ENCODE data around the gene NDUFAB1.
"Not testable (repeated sequence)": the region's sequence is repeated elsewhere in the genome, so short reads cannot be mapped to it uniquely, and the experiment has no call there.

The NDUFAB1 gene

DNA sequence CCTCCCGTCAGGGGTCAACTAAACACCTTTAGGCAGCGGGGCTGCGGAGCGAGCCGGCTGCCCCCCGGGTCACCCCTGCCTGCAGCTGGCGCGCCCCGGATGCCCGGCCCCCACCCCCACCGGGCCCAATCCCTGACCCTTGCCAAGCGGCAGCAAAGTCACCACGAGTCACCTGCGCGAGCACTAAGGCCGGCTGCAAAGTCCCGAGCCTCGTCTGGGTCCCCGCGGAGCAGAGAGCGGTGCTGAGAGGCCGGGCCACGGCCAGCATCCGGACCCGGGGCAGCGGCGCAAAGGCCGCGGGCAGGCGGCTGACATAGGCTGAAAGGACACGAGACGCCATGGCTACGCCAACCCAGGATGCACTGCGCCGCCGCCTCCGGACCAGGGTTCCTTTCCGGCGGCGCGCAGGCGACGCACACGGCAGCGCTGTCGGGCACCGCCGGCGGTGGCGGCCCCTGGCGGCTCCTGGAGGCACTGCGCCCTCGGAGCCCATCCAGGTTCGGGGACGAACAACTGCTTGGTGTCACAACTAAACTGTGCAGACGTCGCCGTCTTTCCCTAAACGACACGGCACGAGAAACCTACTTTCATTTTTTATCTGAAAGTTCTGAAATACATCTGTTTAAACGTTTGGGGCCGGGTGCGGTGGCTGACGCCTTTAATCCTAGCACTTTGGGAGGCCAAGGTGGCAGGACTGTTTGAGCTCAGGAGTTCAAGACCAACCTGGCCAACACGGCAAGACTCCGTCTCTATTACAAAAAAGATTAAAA, at the start of gene NDUFAB1:
Gene NDUFAB1, minus strand, starts transcription at position 366 of the 770 bp plus-strand sequence. Its CDS starts 26 bp downstream, at position 340.
- peak; percentile 69 for DNase-seq

DNA sequence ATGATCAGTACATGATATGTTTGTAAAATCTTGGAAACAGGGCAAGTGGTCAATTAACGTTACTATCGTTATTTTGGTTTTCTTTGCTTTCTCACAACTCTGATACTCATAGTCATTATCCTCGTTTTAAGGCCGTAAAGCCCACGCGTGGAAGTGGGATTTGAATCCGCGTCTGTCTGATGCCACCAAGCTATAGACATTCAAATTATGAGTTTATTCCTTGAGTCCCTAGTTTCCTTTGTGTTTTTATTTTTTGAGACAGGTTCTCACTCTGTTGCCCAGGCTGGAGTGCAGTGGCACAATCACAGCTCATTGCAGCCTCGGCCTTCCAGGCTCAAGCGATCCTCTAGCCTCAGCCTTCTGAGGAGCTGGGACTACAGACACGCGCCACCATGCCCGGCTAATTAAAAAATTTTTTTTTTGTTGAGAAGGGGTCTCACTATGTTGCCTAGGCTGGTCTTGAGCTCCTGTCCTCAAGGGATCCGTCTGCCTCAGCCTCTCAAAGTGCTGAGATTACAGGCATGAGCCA, 46.2 kb upstream of the NDUFAB1 start:
- DNase-seq, result no peak

DNA sequence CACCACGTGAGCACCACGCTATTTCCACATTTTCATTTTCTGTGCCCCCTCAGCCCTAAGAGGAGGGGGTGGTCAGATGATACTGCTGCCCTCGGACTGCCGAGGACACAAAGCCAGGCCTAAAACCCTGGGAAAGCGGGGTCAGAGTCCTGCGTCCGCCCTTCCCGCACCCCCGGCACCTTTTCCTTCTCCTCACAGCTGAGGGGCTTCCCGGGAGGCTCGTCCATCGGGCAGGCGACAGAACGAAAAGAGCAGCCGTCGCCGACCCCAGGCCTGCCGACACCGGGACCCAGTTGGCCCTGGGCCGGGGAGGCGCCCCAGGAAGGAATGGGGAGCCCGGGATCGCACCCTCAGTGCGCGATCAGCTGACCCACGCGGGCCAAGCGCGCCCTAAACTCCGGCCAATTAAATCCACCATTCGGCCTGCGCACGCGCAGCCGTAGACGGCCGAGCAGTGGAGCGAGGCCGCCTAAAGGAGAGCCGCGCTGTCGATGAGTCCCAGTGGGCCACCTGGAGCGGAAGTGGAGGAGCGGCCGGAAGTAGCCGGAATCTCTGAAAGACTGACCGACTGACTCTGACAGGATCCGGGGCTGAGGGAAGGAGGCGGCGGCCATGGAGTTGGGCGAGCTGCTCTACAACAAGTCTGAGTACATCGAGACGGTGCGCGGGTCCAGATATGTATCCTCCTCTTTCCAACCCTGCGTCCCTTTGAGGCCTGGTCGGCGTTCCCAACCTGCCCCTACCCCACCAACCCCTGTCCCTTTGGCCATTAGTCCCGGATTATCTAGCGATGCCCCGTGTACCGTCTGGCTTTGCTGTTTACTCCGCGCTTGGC, 45.0 kb upstream of the NDUFAB1 start, which contains the start of the genes DCTN5 and PALB2:
Gene DCTN5, plus strand, starts transcription at position 536 of the 835 bp plus-strand sequence. Its CDS starts 77 bp downstream, at position 613.
Gene PALB2, minus strand, starts transcription at position 380 of the 835 bp plus-strand sequence. Its CDS starts 153 bp downstream, at position 227.
- peak; percentile 85 for DNase-seq

DNA sequence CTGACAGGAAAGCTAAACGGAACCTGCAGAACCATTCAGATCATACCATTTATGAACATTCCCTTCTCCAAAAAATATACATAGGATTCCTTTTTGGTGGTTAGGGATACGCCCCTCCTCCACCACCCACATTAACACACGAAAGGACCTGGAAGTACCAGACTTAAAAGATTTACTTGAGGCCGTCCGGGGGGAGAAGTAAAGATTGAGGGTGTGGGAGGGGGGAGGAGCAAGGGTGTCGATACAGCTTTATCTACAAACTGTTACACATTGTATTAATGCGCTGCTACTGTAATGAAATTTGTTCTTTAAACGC, 44.5 kb upstream of the NDUFAB1 start:
- DNase-seq, result no peak

- DNase-seq, result no peak
Observed at GRCh38 chr16:23635958-23636357, 39.8 kb upstream of the NDUFAB1 start.

- DNase-seq, result no peak
Observed at GRCh38 chr16:23634461-23635036, 38.4 kb upstream of the NDUFAB1 start.

DNA sequence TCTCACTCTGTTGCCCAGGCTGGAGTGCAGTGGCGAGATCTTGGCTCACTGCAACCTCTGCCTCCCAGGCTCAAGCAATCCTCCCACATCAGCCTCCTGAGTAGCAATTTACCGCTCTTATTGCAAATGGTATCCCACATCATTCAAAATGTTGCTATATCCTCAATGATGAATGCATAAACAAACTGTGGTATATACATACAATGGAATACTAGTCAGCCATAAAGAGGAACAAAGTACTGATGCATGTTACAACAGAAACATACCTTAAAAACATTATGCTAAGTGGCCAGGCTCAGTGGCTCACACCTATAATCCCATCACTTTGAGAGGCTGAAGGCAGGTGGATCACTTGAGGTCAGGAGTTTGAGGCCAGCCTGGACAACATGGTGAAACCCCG, 35.8 kb upstream of the NDUFAB1 start:
- not testable (repeated sequence) for DNase-seq

- no peak for DNase-seq
Observed at GRCh38 chr16:23629516-23629915, 33.4 kb upstream of the NDUFAB1 start.

GRCh38 chr16:23624092-23624491, 28.0 kb upstream of the NDUFAB1 start:
- DNase-seq, result no peak

DNA sequence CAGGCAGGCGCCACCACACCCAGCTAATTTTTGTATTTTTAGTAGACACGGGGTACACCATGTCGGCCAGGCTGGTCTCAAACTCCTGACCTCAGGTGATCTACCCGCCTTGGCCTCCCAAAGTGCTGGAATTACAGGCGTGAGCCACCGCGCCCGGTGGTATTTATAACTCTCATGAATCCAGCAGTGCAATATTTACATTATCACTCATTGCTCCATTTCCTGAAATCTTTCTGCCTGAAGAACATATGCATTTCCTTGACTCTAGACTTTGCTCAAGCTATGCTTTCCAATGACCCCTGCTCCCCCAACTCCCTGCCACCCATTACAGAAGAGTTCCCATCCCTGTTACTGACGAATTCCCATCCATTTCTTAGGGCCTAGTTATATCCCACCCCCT, 19.7 kb upstream of the NDUFAB1 start:
- no peak for DNase-seq

GRCh38 chr16:23611936-23612335, 15.8 kb upstream of the NDUFAB1 start:
- DNase-seq, result no peak

DNA sequence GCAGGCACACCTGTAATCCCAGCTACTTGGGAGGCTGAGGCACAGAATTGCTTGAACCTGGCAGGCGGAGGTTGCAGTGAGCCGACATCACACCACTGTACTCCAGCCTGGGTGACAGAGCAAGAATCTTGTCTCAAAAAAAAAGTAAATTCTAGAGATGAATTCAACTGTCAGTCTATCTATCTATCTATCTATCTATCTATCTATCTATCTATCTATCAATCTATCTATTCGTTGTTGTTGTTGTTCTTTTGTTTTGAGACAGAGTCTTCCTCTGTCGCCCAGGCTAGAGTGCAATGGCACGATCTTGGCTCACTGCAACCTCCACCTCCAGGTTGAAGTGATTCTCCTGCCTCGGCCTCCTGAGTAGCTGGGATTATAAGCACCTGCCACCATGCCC, 14.8 kb upstream of the NDUFAB1 start:
- not testable (repeated sequence) for DNase-seq

DNA sequence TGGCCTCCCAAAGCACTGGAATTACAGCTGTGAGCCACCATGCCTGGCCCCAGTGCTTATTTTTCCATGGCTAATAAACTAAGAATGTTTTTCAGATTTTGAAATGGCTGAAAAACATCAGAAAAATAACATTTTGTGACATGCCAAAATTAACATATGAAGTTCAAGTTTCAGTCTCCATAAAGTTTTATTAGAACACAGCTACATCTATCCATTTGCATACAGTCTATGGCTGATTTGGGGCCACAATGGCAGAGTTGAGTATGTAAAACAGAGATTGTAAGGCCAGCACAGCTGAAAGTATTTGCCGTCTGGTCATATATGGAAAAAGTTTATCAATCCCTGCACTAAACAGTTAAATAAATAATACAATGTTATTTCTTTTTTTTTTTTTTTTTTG, 13.8 kb upstream of the NDUFAB1 start:
- DNase-seq, result no peak

- DNase-seq, result no peak
Observed at GRCh38 chr16:23608194-23608593, 12.1 kb upstream of the NDUFAB1 start.

DNA sequence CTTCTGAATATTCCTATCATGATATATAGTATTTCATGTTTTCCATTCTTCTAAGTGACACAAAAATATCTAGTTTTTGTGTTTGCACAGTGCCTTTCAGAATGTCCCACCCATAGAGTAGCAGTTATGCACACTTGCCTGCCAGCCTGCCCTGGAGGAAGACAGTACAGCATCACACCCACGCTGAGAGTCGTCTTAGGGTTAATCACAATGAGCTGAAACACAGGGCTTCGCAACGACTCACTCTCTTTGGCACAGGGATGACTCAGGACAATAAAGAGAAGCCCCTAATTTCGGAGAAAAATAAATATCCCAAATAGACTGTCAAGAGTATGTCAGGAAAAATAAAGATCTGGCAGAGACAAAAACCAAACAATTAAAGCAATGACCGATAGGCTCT, 11.6 kb upstream of the NDUFAB1 start:
- DNase-seq, result no peak

DNA sequence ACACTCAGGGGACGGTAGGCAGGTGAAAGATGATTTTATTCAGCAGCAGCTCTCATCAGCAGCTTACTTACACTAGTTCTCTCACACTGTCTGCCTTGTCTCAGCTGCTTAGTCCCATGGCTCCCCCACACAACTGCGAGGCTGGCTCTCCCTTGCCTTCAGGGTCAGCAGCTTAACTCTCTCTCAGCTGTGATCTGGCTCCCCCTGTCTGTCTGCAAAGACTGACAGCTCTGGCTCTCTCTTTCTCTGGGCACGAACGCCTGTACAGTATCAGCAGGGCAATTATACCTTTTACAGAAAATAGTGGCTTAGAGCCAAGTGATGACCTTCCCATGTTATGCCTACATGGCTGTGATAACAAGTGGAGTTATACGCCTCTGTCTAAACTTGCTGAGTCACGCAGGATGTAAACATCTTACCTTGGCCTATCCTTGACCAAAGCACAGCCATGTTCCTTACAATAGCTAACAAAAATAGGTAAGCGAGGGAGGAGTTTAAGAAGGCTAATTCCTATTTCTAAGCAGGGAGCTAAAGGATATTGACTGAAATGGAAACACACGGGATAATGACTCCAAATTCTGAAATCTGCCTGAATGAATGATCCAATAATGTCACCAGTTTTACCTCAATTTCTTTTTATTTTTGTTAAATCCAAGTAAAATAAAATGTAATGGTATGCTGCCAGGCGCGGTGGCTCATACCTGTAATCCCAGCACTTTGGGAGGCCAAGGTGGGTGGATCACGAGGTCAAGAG, 1.1 kb upstream of the NDUFAB1 start:
- peak; percentile 11 for DNase-seq

GRCh38 chr16:23595246-23595950, 718 bp downstream of the NDUFAB1 start:
- no peak for DNase-seq

GRCh38 chr16:23594186-23594585, 1.9 kb downstream of the NDUFAB1 start:
- no peak for DNase-seq

- no peak for DNase-seq
Observed at GRCh38 chr16:23590181-23590580, 5.9 kb downstream of the NDUFAB1 start.

DNA sequence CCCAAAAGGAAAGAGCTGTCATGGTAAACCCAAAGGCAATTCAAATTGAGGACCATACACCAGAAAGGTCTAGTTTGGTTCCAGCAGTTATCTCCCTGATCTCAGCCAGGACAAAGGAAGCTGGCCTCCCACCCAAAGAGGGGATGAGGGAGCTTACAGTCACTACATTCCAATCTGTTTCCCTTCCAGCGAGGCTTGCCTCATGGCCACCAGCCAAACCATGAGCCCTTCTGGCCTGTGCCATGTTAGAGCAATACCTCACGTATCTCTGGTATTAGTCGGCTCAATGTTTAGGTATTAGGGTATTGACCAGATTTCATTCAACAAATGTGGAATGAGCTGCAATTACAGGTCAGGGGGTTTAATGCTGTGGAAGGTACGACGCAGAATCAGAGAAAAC, 8.4 kb downstream of the NDUFAB1 start:
- no peak for DNase-seq

- DNase-seq, result no peak
Observed at GRCh38 chr16:23584186-23585076, 11.7 kb downstream of the NDUFAB1 start.

All from NCI-H526 treated with DMSO at 0.1 percent for 48 hours (cell line).